NCI-H1930 (cell line): Measurements from ENCODE around the gene CX3CR1.

Experiments used
- DNase-seq, 2 experiments: peaks; one replicate each; lab custom pipeline; 2025; lab: John Stamatoyannopoulos, UW

The CX3CR1 gene

DNA sequence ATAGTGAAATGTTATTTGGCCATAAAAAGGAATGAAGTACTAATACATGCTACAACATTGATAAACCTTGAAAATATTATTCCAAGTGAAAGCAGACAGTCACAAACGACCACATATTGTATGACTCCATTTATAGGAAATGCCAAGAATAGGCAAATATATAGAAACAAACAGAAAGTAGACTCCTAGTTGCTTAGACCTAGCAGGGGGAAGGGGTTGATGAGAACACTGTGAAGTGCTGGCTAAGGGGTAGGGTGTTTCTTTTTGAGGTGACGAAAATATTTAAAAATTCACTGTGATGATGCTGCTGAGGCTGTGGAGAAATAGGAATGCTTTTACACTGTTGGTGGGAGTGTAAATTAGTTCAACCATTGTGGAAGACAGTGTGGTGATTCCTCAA lies 56.9 kb downstream of the CX3CR1 start:
- no peak for DNase-seq

DNA sequence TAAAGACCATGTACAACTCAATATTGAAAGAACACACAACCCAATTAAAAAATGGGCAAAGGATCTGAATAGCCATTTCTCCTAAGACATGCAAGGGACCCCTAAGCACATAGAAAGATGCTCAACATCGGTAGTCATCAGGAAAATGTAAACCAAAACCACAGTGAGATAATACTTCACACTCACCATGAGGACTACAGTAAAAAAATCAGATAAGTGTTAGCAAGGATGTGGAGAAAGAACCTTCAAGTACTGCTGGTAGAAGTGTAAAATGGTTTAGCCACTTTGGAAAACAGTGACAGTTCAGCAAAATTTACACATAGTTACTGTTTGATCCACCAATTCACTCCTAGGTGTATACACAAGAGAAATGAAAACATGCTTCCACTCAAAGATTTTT lies 57.4 kb downstream of the CX3CR1 start:
- no peak for DNase-seq

DNA sequence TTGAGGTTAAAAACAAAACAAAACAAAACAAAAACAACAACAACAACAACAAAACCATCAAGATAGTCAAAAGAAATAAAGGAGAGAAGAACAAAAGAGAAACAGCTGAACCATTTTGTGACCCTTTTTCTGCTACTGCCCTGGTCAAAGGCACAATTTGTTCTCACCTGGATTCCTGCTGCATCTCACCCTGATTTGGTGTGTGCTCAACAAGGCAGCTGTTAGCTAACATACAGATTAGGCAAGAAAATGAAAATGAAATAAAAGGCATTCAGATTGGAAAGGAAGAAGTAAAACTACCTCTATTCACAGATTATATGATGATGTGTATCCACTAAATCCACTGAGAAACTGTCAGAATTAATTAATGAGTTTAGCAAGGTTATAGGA lies 58.7 kb downstream of the CX3CR1 start:
- DNase-seq, result no peak

DNA sequence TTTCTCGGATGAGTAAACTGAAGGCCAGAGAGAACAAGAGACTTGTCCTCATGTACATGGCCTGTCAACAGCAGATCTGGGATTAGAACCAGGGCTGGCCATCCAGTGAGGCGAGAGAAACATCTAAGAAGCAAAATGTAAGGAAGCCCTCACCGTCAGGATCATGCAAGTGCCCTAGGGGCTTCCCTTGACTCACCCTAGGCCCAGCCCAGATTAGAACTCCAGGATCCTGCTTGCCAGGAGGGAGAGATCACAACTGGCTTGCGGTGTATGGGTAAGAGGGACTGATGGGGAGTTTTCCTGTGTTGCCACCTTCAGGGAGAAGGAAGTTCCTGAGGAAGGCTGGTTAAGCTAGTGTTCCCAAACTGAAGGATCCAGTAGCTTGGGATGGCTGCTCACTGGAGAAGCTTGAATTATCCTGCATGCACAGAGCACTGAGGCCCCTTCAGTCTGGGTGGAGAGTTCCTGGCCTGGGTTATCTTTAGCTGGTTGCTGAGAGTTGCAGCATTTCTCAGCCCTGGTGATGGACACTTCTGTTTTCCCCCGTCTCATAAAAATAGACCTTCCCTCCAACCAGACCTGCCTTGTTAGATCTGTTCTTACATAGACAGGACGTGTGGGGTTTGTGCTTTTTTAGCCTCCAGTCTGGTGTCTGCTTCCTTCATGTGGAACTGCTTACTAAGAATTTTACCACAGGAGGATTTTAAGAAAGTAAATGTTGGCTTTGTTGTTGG lies 59.3 kb downstream of the CX3CR1 start:
- no peak for DNase-seq

DNA sequence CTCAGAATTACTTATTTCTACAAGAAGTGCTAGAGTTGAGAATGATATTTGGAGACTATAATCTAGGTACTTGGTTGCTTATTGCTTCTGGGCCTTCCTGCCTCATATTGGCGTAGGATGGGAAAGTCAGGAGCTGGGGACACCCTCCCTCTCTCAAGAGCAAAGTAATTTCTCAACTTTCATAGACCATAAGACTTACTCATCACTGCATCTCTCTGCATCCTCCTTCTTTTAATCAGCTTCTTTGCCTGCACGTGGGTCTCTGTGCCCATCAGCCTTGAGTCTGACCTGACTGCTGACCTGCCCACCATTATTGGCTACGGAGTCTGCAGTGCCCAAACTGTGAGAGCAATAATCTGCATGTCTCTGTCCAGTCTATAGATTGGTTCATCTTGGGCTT lies 60.1 kb downstream of the CX3CR1 start:
- no peak for DNase-seq

DNA sequence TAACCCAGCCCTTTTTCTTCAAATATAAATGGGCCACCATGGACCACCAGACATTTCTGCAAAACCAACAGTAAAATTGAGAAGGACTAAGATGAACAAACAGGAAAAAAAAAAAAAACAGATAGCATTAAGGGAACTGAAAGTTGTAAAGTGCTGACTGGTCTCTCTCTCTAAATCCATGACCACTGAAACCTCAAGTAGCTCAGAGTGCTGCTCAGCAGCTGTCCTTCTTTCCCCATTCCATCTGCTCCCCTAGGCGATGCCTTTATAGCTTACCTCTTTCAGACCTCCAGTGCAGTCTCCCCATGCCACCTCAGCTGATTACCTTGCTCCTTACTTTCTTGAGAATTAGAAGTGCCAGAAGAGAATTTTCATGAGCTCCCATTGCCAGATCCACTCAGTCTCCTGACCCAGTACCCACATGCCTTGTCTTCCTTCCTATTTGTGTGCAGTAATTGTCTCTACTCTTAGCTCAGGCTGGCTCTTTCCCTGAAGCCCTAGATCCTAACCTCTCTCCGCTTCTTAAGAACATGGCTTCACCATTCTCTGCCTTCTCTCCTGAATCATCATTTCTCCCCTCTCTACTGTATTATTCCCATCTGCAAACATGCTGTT lies 63.6 kb downstream of the CX3CR1 start:
- no peak for DNase-seq

DNA sequence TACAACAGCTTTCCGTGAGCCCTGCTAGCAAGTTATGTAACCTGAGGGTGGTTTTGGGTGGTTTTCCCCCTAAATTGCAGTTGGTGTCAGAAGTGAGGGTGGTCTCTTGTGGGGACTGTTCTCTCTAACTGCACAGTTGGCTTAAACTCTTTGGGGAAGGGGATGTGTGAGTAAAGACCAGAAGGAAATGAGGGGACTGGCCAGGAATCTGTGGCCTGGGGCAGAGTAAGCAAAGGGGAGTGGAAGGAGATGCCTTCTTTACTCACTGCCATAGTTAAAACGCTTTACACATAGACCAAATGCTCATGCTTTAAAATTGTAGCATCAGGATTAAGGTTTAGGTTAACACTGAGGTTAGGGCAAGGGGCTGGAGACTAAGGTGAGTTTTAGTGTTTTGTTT lies 66.2 kb downstream of the CX3CR1 start:
- no peak for DNase-seq
